ENCODE results near the gene CEP170. TPM values are rescaled to one million over a fixed set of nuclear protein-coding genes. Genes with fewer than 3 reads are reported as not detected.

The CEP170 gene
- total and polyA plus RNA-seq, 2 experiments from 2014 or later = 93.1 to 104 TPM

GRCh38 chr1:243256590-243256989, 1.5 kb upstream of the CEP170 start:
- peaks cover 5% of the 10 kb centered on the region; the same call in 1 of the 2 replicates for H4K20me1 ChIP-seq (replicated peaks; ENCODE audit: insufficient read depth)
- Mint-ChIP-seq H3K4me3 (peak overlapping the region; percentile 91), H3K27ac (no peak overlapping the region), H3K27me3 (ENCODE audit: insufficient read depth, low read depth, poor library complexity) (peaks cover 7% of the 10 kb centered on the region), H3K4me1 (peaks cover 16% of the 10 kb centered on the region), H3K9me3 (no peaks in the 10 kb centered on the region), H3K36me3 (ENCODE audit: low read depth) (no peaks in the 10 kb centered on the region; the same call in 2 of the 3 replicates)
- peak overlapping the region; percentile 51 for H3K4me3 ChIP-seq
- DNase-seq (ENCODE audit: low spot score) (no peak), ATAC-seq (no peak)
- H3K27ac ChIP-seq (ENCODE audit: low read depth) = no peak overlapping the region
- H3F3A ChIP-seq (replicated peaks; ENCODE audit: low read depth) = no peaks in the 10 kb centered on the region
- H2AFZ ChIP-seq = peak overlapping the region; percentile 4; the same call in 1 of the 2 replicates
- H3K4me1 ChIP-seq (ENCODE audit: insufficient read depth) = peaks cover 24% of the 10 kb centered on the region
- H3K4me2 ChIP-seq = peak overlapping the region; percentile 69
- H3K79me2 ChIP-seq (replicated peaks; ENCODE audit: insufficient read depth) = peaks cover 42% of the 10 kb centered on the region
- TF ChIP-seq CTCF (conservative IDR thresholded peaks at IDR 0.05; ENCODE audit: low read depth in 2 of 2) (no peak), REST (IDR thresholded peaks at IDR 0.05; ENCODE audit: unreplicated experiment) (no peak), EZH2phosphoT487 (IDR thresholded peaks at IDR 0.05; ENCODE audit: unreplicated experiment) (no peak), NANOG (IDR thresholded peaks at IDR 0.05; ENCODE audit: borderline replicate concordance) (no peak), ZNF114 (CRISPR knock-in tag; IDR thresholded peaks at IDR 0.05) (no peak), ZNF331 (CRISPR knock-in tag; IDR thresholded peaks at IDR 0.05; ENCODE audit: low read depth) (no peak)
- TF ChIP-seq, protein P1, sequence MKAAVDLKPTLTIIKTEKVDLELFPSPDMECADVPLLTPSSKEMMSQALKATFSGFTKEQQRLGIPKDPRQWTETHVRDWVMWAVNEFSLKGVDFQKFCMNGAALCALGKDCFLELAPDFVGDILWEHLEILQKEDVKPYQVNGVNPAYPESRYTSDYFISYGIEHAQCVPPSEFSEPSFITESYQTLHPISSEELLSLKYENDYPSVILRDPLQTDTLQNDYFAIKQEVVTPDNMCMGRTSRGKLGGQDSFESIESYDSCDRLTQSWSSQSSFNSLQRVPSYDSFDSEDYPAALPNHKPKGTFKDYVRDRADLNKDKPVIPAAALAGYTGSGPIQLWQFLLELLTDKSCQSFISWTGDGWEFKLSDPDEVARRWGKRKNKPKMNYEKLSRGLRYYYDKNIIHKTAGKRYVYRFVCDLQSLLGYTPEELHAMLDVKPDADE (IDR thresholded peaks at IDR 0.05) = no peak
- no peaks in the 10 kb centered on the region for H3K27me3 ChIP-seq (ENCODE audit: insufficient read depth)
- H3K36me3 ChIP-seq (ENCODE audit: insufficient read depth) = no peaks in the 10 kb centered on the region
- no peaks in the 10 kb centered on the region for H3K9me2 ChIP-seq (ENCODE audit: insufficient read depth)

- ATAC-seq = peak; percentile 81
- DNase-seq (ENCODE audit: low spot score) = peak; percentile 99
- H3K27ac ChIP-seq (ENCODE audit: low read depth) = no peak within 1 kb of the TSS; the same call in 1 of the 2 replicates
- no peak for TF ChIP-seq EZH2 (IDR thresholded peaks at IDR 0.05; ENCODE audit: low read depth, unreplicated experiment)
- no peak for TF ChIP-seq CTCF (conservative IDR thresholded peaks at IDR 0.05; ENCODE audit: low read depth in 2 of 2)
- TF ChIP-seq, protein P1 (IDR thresholded peaks at IDR 0.05) = peak; percentile 89
- no peak for TF ChIP-seq ZNF331 (CRISPR knock-in tag; IDR thresholded peaks at IDR 0.05; ENCODE audit: low read depth)
- TF ChIP-seq ZNF114 (CRISPR knock-in tag; IDR thresholded peaks at IDR 0.05) = no peak
- TF ChIP-seq EZH2phosphoT487 (IDR thresholded peaks at IDR 0.05; ENCODE audit: unreplicated experiment) = no peak
- no peak for TF ChIP-seq STAT1 (IDR thresholded peaks at IDR 0.05; ENCODE audit: unreplicated experiment)
- TF ChIP-seq NANOG (IDR thresholded peaks at IDR 0.05; ENCODE audit: borderline replicate concordance) = no peak
These were observed 871 bp upstream of the CEP170 start, which contains the start of gene SDCCAG8 for GRCh38 chr1:243255791-243256512. Gene SDCCAG8, plus strand, starts transcription at chr1:243256041. Its CDS starts 133 bp downstream, at chr1:243256174.

More at GRCh38 chr1:243255791-243256512, 871 bp upstream of the CEP170 start, which contains the start of gene SDCCAG8:
- H3K79me2 ChIP-seq (replicated peaks; ENCODE audit: insufficient read depth) = peaks cover 48% of the 10 kb centered on the region
- H3K4me1 ChIP-seq (ENCODE audit: insufficient read depth) = peaks cover 28% of the 10 kb centered on the region
- peak within 1 kb of the TSS; percentile 51 for H3K4me3 ChIP-seq
- H3K9me2 ChIP-seq (ENCODE audit: insufficient read depth) = no peaks in the 10 kb centered on the region
- Mint-ChIP-seq H3K4me1 (peaks cover 20% of the 10 kb centered on the region), H3K27me3 (ENCODE audit: insufficient read depth, low read depth, poor library complexity) (peaks cover 7% of the 10 kb centered on the region), H3K4me3 (peak within 1 kb of the TSS; percentile 91), H3K27ac (peak within 1 kb of the TSS; percentile 98), H3K36me3 (ENCODE audit: low read depth) (no peaks in the 10 kb centered on the region; the same call in 2 of the 3 replicates), H3K9me3 (no peaks in the 10 kb centered on the region)
- no peaks in the 10 kb centered on the region for H3K27me3 ChIP-seq (ENCODE audit: insufficient read depth)
- H3F3A ChIP-seq (replicated peaks; ENCODE audit: low read depth) = no peaks in the 10 kb centered on the region
- peak within 1 kb of the TSS; percentile 4; the same call in 1 of the 2 replicates for H2AFZ ChIP-seq
- peaks cover 10% of the 10 kb centered on the region; the same call in 1 of the 2 replicates for H4K20me1 ChIP-seq (replicated peaks; ENCODE audit: insufficient read depth)
- H3K4me2 ChIP-seq = peak within 1 kb of the TSS; percentile 72
- H3K36me3 ChIP-seq (ENCODE audit: insufficient read depth) = no peaks in the 10 kb centered on the region

Data from GM23338 (cell line).